Vagina (tissue), 2 donors: ENCODE data around the gene SERPINB1.

ENCODE experiments used
- POLR2A ChIP-seq, 2 donors: fragments of 450-650 bp; IDR thresholded peaks; one replicate each; pipeline ENCODE4 v1.6.1; 2017; ENCODE audit warnings: antibody characterized with exemption in 2 of 2, mild to moderate bottlenecking in 2 of 2, moderate library complexity in 2 of 2
- POLR2AphosphoS5 ChIP-seq, 2 donors: sonication (generic); formaldehyde crosslinking; IDR thresholded peaks; one replicate each; pipeline ENCODE4 v1.9.0; 2017; ENCODE audit warnings: antibody characterized with exemption in 2 of 2, mild to moderate bottlenecking in 2 of 2, low read depth in 1 of 2; ENCODE audit not compliant: insufficient read depth in 1 of 2
- TF ChIP-seq, protein P1 (sequence below), 3 experiments: fragments of 450-650 bp in 2 of 3; fragments of 200-600 bp in 1 of 3; sonication (generic) in 1 of 3; IDR thresholded peaks; one replicate each; pipeline ENCODE4 v1.5.1; 2017 to 2019; ENCODE audit warnings: antibody characterized with exemption in 3 of 3, mild to moderate bottlenecking in 2 of 3, moderate library complexity in 2 of 3

DNA sequence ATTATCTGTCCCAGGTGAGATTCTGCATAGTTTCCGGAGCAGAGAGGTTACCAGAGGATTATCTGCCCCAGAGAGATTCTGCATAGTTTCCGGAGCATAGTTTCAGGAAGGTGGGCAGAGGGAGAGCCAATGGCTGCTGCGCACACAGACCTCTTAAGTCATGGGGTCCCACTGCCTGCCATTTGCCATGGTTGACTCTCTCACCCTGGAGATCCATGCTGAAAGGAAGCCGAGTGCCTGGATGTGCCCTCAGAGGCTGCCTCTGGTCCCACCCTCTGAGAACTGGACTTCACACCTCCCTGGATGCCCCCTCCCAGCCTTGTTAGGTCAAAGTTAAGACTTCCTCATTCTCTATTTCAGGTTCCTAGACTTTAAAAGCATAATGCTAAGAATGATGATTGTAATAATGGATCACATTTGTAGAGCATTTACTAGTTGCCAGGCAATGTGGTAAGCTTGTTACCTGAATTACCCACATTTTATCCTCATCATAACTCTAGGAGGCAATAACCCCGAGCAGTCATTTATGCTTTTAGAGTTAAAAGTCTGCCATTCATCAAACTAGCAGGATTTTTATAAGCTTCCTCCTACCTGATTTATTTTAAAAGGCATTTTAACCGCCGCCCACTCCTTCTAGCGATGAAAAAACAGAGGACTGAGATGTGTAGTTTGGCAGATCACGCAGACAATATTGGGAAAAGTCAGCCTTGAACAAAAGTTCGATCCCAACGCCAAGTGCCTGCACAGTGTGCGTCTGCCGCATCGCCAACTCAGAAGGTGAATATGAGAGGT is 49.5 kb upstream of the SERPINB1 start:
- TF ChIP-seq POLR2A (IDR thresholded peaks at IDR 0.05) (no peak), POLR2AphosphoS5 (IDR thresholded peaks at IDR 0.05; ENCODE audit: insufficient read depth in 1 of 2, low read depth in 1 of 2) (no peak)
- TF ChIP-seq, protein P1, sequence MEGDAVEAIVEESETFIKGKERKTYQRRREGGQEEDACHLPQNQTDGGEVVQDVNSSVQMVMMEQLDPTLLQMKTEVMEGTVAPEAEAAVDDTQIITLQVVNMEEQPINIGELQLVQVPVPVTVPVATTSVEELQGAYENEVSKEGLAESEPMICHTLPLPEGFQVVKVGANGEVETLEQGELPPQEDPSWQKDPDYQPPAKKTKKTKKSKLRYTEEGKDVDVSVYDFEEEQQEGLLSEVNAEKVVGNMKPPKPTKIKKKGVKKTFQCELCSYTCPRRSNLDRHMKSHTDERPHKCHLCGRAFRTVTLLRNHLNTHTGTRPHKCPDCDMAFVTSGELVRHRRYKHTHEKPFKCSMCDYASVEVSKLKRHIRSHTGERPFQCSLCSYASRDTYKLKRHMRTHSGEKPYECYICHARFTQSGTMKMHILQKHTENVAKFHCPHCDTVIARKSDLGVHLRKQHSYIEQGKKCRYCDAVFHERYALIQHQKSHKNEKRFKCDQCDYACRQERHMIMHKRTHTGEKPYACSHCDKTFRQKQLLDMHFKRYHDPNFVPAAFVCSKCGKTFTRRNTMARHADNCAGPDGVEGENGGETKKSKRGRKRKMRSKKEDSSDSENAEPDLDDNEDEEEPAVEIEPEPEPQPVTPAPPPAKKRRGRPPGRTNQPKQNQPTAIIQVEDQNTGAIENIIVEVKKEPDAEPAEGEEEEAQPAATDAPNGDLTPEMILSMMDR (IDR thresholded peaks at IDR 0.05): no peak
